ENCODE results near the gene STUB1. TPM values are rescaled to one million over a fixed set of nuclear protein-coding genes. Genes with fewer than 3 reads are reported as not detected.

Gene STUB1
- total and polyA plus RNA-seq, 5 donors: 114 to 126 (median 119) TPM

DNA sequence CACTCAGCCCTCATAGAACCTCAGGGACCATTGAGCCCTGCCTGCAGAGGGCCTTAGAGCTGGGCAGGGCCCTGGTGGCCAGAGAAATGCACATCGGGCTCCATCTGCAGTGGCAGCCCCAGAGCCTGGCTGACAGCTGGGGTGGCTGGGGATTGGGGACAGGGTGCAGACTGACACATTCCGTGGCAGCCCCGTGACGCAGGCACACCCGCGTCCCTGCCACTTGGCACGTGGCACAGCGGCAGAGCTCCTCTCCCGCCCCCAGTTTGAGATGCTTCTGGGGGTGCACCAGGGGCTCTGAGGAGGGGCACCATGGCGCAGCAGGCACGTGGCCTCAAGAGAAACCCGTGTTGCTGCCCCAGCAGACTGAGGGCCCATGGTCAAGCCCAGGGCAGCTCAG, 23.2 kb downstream of the STUB1 start:
- intact Hi-C loops (cut with DNase I): no loop called here
- H3K27ac ChIP-seq (ENCODE audit: low read length): no peak overlapping the region
- H3K4me1 ChIP-seq (ENCODE audit: control insufficient read depth, insufficient read depth, low read length): no peaks in the 10 kb centered on the region
- 80% methylated on average over 12 of the region's 12 CpGs for WGBS
- H3K9me3 ChIP-seq (ENCODE audit: control insufficient read depth, low read length): no peaks in the 10 kb centered on the region
- DNase-seq (no peak), ATAC-seq (no peak)
- no peak overlapping the region for H3K4me3 ChIP-seq (ENCODE audit: low read length)
- H3K27me3 ChIP-seq (ENCODE audit: control insufficient read depth, insufficient read depth): no peaks in the 10 kb centered on the region

GRCh38 chr16:704047-704446, 23.8 kb downstream of the STUB1 start:
- Histone ChIP-seq H3K4me1 (ENCODE audit: control insufficient read depth, insufficient read depth, low read length) (no peaks in the 10 kb centered on the region), H3K9me3 (ENCODE audit: control insufficient read depth, low read length) (no peaks in the 10 kb centered on the region), H3K27ac (ENCODE audit: low read length) (no peak overlapping the region), H3K4me3 (ENCODE audit: low read length) (no peak overlapping the region), H3K27me3 (ENCODE audit: control insufficient read depth, insufficient read depth) (no peaks in the 10 kb centered on the region)
- WGBS: 62% methylated on average over 7 of the region's 7 CpGs
- no peak for ATAC-seq
- no peak for DNase-seq
- intact Hi-C loops (cut with DNase I): no loop called here

- Histone ChIP-seq H3K4me1 (ENCODE audit: control insufficient read depth, insufficient read depth, low read length) (no peaks in the 10 kb centered on the region), H3K4me3 (ENCODE audit: low read length) (no peak overlapping the region), H3K9me3 (ENCODE audit: control insufficient read depth, low read length) (no peaks in the 10 kb centered on the region), H3K27me3 (ENCODE audit: control insufficient read depth, insufficient read depth) (no peaks in the 10 kb centered on the region), H3K27ac (ENCODE audit: low read length) (no peak overlapping the region)
- DNase-seq (no peak), ATAC-seq (no peak)
- WGBS: 11% methylated on average over 50 of the region's 50 CpGs
- intact Hi-C loops (cut with DNase I): loop anchor here in 1 of 4 donors (5.0 kb wide), 1 partner anchor 348 kb away; no protein-coding TSS in a partner anchor
Measured at GRCh38 chr16:704552-705380, 24.6 kb downstream of the STUB1 start.

- DNase-seq (no peak), ATAC-seq (no peak)
- intact Hi-C loops (cut with DNase I): loop anchor here in 1 of 4 donors (5.0 kb wide), 1 partner anchor 347 kb away; no protein-coding TSS in a partner anchor
- no peaks in the 10 kb centered on the region for H3K9me3 ChIP-seq (ENCODE audit: control insufficient read depth, low read length)
- whole genome bisulfite sequencing: 1% methylated on average over 112 of the region's 115 CpGs
- peak within 1 kb of the TSS; percentile 18 for H3K4me3 ChIP-seq (ENCODE audit: low read length)
- H3K27ac ChIP-seq (ENCODE audit: low read length): no peak within 1 kb of the TSS
- H3K27me3 ChIP-seq (ENCODE audit: control insufficient read depth, insufficient read depth): no peaks in the 10 kb centered on the region
- H3K4me1 ChIP-seq (ENCODE audit: control insufficient read depth, insufficient read depth, low read length): no peaks in the 10 kb centered on the region
Measured at GRCh38 chr16:705431-706188, 25.4 kb downstream of the STUB1 start, which contains the start of gene FBXL16. FBXL16 (minus strand) TSS chr16:705801; CDS start chr16:697405, 8,396 bp downstream.

DNA sequence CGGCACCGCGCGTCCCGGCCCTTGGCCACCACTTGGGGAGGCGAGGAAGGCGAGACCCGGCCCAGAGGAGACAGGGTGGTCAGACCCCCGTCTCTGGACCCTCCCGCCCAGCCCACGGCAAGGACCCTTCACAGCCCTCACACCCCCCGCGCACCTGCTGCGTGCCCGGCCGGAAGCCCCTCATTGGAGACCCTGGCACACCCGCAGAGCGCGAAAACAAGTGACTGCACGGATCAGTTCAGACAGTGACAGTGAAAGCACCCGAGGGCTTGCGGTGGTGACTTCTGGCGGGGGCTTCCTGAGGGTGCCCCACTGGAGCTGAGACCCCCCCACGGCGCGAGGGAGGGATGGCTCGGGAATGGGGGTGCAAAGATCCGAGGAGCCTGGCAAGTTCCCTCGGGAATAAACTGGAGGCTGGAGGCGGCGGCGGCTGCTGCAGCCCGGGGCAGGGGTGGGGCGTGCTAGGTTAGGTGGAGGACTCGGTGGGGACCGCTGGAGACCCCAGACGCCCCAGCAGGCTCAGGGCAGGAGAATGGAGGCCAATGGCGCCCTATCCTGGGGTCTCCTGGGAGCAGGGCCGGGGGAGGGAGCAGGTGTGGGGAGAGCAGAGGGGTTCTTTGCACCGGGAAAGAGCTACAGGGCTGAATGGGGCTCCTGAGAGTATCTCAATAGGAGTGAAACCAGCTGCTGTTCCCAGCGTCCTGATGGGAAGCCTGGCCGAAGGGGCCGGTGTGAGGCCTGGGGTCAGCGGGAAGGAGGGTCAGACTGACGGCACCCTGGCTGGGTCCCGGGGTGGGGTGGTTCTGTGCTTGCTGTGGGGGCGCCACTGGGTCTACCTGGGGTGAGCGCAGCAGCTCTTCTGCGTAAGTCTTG, 26.2 kb downstream of the STUB1 start:
- DNase-seq (no peak), ATAC-seq (no peak)
- no peaks in the 10 kb centered on the region for H3K27me3 ChIP-seq (ENCODE audit: control insufficient read depth, insufficient read depth)
- WGBS: 4% methylated on average over 49 of the region's 49 CpGs
- H3K4me1 ChIP-seq (ENCODE audit: control insufficient read depth, insufficient read depth, low read length): no peaks in the 10 kb centered on the region
- no peaks in the 10 kb centered on the region for H3K9me3 ChIP-seq (ENCODE audit: control insufficient read depth, low read length)
- intact Hi-C loops (cut with DNase I): loop anchor here in 1 of 4 donors (5.0 kb wide), 1 partner anchor 346 kb away; no protein-coding TSS in a partner anchor
- no peak overlapping the region for H3K4me3 ChIP-seq (ENCODE audit: low read length)
- H3K27ac ChIP-seq (ENCODE audit: low read length): no peak overlapping the region

- Histone ChIP-seq H3K27me3 (ENCODE audit: control insufficient read depth, insufficient read depth) (no peaks in the 10 kb centered on the region), H3K27ac (ENCODE audit: low read length) (no peak overlapping the region), H3K9me3 (ENCODE audit: control insufficient read depth, low read length) (no peaks in the 10 kb centered on the region), H3K4me1 (ENCODE audit: control insufficient read depth, insufficient read depth, low read length) (no peaks in the 10 kb centered on the region), H3K4me3 (ENCODE audit: low read length) (no peak overlapping the region)
- ATAC-seq (no peak), DNase-seq (no peak)
- 40% methylated on average over 14 of the region's 14 CpGs for WGBS
- intact Hi-C loops (cut with DNase I): loop anchor here in 1 of 4 donors (5.0 kb wide), 1 partner anchor 345 kb away; no protein-coding TSS in a partner anchor
Measured at GRCh38 chr16:707062-707538, 26.9 kb downstream of the STUB1 start.

GRCh38 chr16:708019-708418, 27.8 kb downstream of the STUB1 start:
- Histone ChIP-seq H3K9me3 (ENCODE audit: control insufficient read depth, low read length) (no peaks in the 10 kb centered on the region), H3K4me3 (ENCODE audit: low read length) (no peak overlapping the region), H3K27me3 (ENCODE audit: control insufficient read depth, insufficient read depth) (no peaks in the 10 kb centered on the region), H3K4me1 (ENCODE audit: control insufficient read depth, insufficient read depth, low read length) (no peaks in the 10 kb centered on the region), H3K27ac (ENCODE audit: low read length) (no peak overlapping the region)
- no peak for DNase-seq
- intact Hi-C loops (cut with DNase I): loop anchor here in 1 of 4 donors (5.0 kb wide), 1 partner anchor 344 kb away; no protein-coding TSS in a partner anchor
- WGBS: 54% methylated on average over 3 of the region's 3 CpGs
- ATAC-seq: no peak

DNA sequence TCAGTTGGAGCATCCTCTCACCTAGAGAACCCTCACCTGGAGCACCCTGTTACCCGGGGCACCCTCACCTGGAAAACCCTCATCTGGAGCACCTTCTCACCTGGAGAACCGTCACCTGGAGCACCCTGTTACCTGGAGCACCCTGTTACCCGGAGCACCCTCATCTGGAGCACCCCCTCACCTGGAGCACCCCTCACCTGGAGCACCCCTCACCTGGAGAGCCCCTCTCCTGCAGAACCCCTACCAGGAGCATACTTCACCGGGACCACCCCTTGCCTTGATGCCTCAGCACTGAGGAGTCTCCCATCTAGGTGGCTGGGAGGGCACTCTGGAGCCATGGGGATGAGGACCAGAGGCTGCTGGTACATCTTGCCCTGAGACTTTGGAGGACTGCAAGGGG, 28.7 kb downstream of the STUB1 start:
- ATAC-seq: no peak
- H3K9me3 ChIP-seq (ENCODE audit: control insufficient read depth, low read length): no peaks in the 10 kb centered on the region
- no peak for DNase-seq
- no peak overlapping the region for H3K27ac ChIP-seq (ENCODE audit: low read length)
- no peaks in the 10 kb centered on the region for H3K27me3 ChIP-seq (ENCODE audit: control insufficient read depth, insufficient read depth)
- intact Hi-C loops (cut with DNase I): loop anchor here in 1 of 4 donors (5.0 kb wide), 1 partner anchor 343 kb away; no protein-coding TSS in a partner anchor
- H3K4me1 ChIP-seq (ENCODE audit: control insufficient read depth, insufficient read depth, low read length): no peaks in the 10 kb centered on the region
- H3K4me3 ChIP-seq (ENCODE audit: low read length): no peak overlapping the region
- 61% methylated on average over 4 of the region's 4 CpGs for WGBS

DNA sequence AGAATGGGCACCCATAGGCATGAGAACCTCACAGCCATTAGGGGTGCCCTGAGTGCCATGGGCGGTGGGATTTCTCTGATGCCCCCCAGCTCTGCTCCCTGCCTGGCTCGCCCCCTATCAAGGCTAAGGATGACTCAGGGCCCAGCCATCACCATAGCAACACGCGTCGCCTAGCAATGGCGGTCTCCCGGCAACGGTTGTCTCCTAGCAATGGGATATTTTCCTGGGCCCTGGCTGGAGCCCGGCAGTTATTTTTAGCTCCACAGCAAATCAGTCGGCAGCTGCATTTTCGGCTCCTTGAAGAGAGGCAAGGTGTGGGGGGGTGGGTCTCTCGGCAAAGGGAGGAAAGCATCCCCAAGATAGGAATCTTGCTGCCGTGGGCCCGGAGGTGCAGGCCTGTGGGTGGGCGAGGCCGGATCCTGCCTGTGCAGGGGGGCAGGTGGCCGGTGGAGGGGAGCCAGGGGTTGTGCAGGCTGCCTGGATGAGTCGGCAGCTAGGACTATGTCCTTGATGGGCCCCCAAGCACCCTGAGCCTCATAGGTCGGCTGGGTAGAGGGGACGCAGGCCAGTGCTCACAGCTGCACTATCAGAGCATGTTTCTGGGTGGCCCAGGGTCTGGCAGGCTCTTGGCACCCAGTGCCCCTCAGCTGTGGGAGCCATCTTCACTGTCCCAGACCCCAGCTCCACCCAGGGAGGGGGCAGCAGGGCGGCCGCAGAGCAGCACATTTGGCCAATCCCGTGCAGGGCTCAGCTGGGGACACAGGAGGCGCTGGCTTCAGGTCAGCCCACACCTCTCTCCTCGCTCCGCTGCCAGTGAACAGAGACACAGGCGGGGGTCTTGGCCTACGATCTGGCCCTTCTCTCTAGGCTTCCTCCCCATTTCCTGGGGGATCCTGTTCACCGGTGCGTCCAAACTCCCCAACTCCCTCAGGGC, 29.6 kb downstream of the STUB1 start:
- Histone ChIP-seq H3K4me3 (ENCODE audit: low read length) (no peak overlapping the region), H3K27me3 (ENCODE audit: control insufficient read depth, insufficient read depth) (no peaks in the 10 kb centered on the region), H3K27ac (ENCODE audit: low read length) (no peak overlapping the region), H3K4me1 (ENCODE audit: control insufficient read depth, insufficient read depth, low read length) (no peaks in the 10 kb centered on the region), H3K9me3 (ENCODE audit: control insufficient read depth, low read length) (no peaks in the 10 kb centered on the region)
- intact Hi-C loops (cut with DNase I): loop anchor here in 3 of 4 donors (5.0 to 10.0 kb wide), 4 partner anchors 75 to 345 kb away; partner anchors contain the start of genes CHTF18 (in 3 of the 3) and RPUSD1 (in 3 of the 3)
- DNase-seq: no peak
- ATAC-seq: no peak
- 22% methylated on average over 30 of the region's 30 CpGs for WGBS
